IPS-18c (cell line): Measurements from ENCODE around the gene UNC50.
A peak's percentile ranks its signal among the peaks of the same experiment; 100 is the strongest.

Experiments used
- H3K4me3 ChIP-seq: 2 replicates; pipeline ENCODE4 v1.7.0; 2013; ENCODE audit warnings: low read depth, mild to moderate bottlenecking, low read length, moderate library complexity; ENCODE audit not compliant: insufficient read depth
- H3K9me3 ChIP-seq: one replicate; pipeline ENCODE4 v1.6.1; 2013; ENCODE audit warnings: mild to moderate bottlenecking, low read length, moderate library complexity; ENCODE audit not compliant: control insufficient read depth, insufficient read depth

Gene UNC50

GRCh38 chr2:98608116-98608961 lies at the start of gene UNC50, which contains the start of gene COA5:
UNC50 (plus strand) TSS chr2:98608589; CDS start chr2:98609760, 1,171 bp downstream.
COA5 (minus strand) TSS chr2:98608512; CDS start chr2:98608405, 107 bp downstream.
- H3K4me3 ChIP-seq: peak within 1 kb of the TSS; percentile 94
- no peaks in the 10 kb centered on the region for H3K9me3 ChIP-seq

GRCh38 chr2:98558852-98559530 lies 49.4 kb upstream of the UNC50 start:
- Histone ChIP-seq H3K4me3 (no peak overlapping the region), H3K9me3 (no peaks in the 10 kb centered on the region)

DNA sequence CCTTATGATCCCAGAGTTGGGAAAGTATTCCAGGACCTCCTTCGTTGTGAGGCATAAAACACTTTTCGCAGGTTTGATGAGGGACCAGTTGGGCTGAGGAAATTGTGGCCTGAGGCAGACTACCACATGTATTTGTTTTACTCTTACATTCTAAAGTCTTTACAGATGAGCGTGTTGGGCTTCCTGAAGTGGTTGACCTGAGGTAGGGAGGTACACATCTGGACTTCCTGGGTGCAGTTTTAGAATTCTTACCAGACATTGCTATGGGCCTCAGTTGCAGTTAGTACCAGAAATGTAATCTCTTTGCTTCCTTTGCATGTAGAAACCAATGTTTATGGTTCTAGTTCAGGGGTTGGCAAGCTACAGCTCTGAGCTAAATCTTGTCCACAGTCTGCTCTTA lies 48.8 kb upstream of the UNC50 start:
- peaks cover 2% of the 10 kb centered on the region for H3K9me3 ChIP-seq
- H3K4me3 ChIP-seq: no peak overlapping the region

- Histone ChIP-seq H3K9me3 (peaks cover 2% of the 10 kb centered on the region), H3K4me3 (no peak overlapping the region)
Measured at GRCh38 chr2:98560256-98560771, 48.1 kb upstream of the UNC50 start.

DNA sequence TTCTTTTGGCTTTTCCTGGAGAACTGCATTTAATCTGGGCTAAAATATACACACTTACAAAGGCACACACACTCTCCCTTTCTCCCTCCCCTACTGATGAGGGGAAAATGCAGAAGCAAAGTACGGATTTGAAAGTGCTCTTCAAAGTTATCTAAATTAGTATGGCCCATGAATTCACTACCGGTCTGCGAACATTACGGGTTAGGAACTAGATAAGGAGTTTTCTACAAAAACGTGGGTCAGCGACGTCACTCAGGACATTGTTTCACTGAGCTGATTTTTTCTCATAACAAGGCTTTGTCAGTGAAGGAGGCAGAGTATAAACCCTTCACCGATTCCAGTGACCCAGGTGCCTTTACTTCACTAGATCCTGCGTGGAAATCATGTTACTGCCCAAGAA lies 47.4 kb upstream of the UNC50 start:
- Histone ChIP-seq H3K9me3 (peaks cover 2% of the 10 kb centered on the region), H3K4me3 (no peak overlapping the region)

DNA sequence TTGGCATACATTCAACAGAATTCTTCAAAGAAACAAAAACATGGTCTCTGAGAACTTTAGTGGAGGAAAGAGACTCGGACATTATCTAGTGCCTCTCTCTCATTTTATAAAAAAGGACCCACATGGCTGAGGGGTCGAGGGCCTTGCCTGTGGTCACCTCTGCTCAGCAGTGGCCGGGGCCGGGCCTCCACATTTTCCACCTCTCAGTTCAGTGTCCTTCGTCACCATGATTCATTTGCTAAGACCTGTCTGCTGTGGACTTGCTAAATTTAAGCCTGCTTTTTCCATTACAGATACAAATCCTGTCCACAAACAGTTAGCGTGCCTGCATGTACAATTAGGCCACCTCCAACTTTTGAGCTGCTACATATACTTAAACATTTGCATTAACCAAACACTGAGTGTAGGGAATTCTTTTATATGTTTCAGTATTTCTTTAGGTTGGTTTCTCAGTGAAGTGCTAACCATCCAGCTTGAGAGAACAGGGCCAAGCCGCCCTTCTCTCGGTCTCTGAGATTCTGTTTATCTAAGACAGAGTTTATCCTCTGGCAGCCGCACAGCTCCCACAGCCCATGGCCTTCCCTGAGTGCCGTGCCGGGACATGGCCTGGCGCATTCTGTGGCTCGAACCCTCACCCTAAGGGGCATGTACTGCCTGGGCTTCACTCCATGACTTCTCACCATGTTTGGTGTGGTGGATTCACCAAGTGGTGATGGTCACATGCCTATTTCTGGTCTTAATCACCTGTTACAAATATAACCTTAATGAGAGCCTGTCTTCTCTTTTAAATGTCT lies 46.3 kb upstream of the UNC50 start:
- H3K4me3 ChIP-seq: no peak overlapping the region
- peaks cover 2% of the 10 kb centered on the region for H3K9me3 ChIP-seq

- peaks cover 2% of the 10 kb centered on the region for H3K9me3 ChIP-seq
- no peak overlapping the region for H3K4me3 ChIP-seq
Measured at GRCh38 chr2:98563394-98563793, 45.0 kb upstream of the UNC50 start.

DNA sequence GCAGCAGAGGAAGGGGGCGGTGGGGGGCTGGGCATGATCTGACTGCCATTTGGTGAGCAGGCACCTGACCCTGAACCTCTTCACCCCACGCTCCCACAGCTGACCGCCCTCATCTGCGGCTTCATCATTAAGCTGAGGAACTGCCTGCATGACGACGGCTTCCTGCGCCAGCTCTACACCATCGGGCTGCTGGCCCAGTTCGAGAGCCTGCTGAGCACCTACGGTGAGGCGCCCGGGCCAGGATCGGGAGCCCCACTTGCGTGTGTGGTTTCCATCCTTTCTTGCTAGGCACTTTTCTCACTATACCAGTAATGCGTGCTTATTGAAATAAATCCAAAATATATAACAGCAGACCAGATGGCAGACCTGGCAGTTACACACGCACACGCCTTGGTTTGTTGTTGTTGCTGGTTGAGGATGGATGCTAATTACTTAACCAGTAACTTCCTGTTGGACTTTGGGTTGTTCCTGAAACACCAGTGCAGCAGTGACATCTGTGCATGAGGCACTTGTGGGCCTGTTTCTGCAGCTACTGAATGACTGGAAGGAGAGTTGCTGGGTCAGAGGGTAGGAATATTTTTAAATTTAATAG lies 43.8 kb upstream of the UNC50 start:
- Histone ChIP-seq H3K9me3 (peaks cover 2% of the 10 kb centered on the region), H3K4me3 (no peak overlapping the region)

- Histone ChIP-seq H3K9me3 (peaks cover 2% of the 10 kb centered on the region), H3K4me3 (no peak overlapping the region)
Measured at GRCh38 chr2:98565286-98565860, 43.0 kb upstream of the UNC50 start.

DNA sequence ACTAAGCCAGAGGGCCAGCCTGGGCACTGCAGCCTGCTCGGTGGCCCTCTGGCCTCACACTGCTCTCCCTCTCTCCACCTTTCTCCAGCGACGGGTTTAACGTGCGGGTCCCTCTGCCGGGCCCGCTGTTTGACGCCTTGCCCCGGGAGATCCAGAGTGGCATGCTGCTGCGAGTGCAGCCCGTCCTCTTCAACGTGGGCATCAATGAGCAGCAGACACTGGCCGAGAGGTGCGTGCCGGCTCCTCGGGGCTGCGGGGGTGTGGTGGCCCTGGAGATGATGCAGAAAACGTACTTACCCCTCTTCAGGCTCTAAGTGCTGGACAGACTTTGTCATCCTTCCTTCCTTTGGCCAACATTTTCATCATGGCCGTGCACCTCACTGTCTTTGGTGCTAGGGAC lies 42.4 kb upstream of the UNC50 start:
- Histone ChIP-seq H3K4me3 (no peak overlapping the region), H3K9me3 (peaks cover 2% of the 10 kb centered on the region)

DNA sequence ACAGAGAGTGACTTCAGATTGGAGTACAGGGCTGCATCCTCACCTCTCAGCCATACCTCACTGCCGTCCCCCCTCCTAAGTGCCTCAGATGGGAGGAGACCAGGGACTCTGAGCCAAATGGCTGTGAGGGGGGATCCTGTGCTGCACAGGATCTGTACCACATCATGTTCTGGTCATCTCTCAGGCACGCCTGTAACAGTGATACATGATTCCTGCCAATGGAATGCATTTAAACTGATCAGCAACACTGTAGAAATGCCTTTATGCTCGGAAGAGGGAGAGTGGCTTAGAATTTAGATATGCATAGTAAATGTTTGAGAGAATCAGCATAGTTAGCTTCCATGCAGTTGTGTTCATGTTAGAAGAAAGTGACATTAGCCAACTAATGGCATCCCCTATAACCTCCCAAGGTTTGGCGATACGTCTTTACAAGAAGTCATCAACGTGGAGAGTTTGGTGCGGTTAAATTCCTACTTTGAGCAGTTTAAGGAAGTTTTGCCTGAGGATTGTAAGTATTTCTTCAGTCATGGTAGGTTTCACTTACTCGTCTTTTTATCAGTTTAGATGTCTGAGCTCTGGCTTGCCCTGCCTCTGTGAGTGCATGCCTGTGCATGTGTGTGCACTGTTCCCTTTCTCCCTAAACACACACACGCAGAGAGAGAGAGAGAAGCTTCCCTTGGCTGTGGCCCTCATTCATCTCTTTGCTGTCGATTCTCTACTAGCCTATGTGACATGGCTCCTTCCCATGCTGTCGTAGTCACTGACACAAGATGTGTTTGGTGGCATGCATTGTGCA lies 40.0 kb upstream of the UNC50 start:
- H3K9me3 ChIP-seq: peaks cover 2% of the 10 kb centered on the region
- H3K4me3 ChIP-seq: no peak overlapping the region

- peaks cover under 1% of the 10 kb centered on the region for H3K9me3 ChIP-seq
- no peak overlapping the region for H3K4me3 ChIP-seq
Measured at GRCh38 chr2:98569197-98569793, 39.1 kb upstream of the UNC50 start.

DNA sequence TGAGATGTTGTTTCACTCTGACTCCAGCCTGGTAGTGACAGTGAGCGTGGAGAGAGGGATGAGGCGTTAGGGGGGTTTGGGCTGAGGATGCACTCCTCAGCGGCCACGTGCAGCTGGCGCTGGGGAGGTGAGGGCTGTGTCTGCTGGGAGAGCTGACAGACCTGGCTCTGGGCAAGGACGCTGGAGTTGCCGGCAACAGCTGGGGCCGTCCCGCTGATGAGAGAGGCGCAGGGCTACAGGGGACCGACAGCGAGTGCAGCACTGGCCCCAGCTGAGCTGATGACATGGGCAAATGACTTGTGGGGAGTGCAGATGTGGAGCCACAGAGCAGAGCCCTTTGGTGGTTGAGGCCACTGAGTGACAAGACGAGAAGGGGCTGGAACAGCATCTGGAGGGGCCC lies 38.5 kb upstream of the UNC50 start:
- no peak overlapping the region for H3K4me3 ChIP-seq
- H3K9me3 ChIP-seq: no peaks in the 10 kb centered on the region

- no peaks in the 10 kb centered on the region for H3K9me3 ChIP-seq
- no peak overlapping the region for H3K4me3 ChIP-seq
Measured at GRCh38 chr2:98570356-98570755, 38.0 kb upstream of the UNC50 start.

- H3K4me3 ChIP-seq: no peak overlapping the region
- H3K9me3 ChIP-seq: no peaks in the 10 kb centered on the region
Measured at GRCh38 chr2:98571121-98571701, 37.2 kb upstream of the UNC50 start.
